HG03159 (cell line): ENCODE data around the gene CX3CR1.
"Not testable (repeated sequence)": the region's sequence is repeated elsewhere in the genome, so short reads cannot be mapped to it uniquely, and the experiment has no call there.

Source experiments
- ATAC-seq: cut with Tn5 transposase; IDR thresholded peaks from one replicate; pipeline ENCODE4 v1.9.1; 2021; ENCODE audit warnings: mild to moderate bottlenecking, moderate library complexity; ENCODE audit not compliant: unreplicated experiment

The CX3CR1 gene

GRCh38 chr3:39268549-39268900 is 11.3 kb downstream of the CX3CR1 start:
- no peak for ATAC-seq

GRCh38 chr3:39267631-39268548 is 11.9 kb downstream of the CX3CR1 start:
- ATAC-seq, result no peak

- no peak for ATAC-seq
Measured at GRCh38 chr3:39264053-39264452, 15.8 kb downstream of the CX3CR1 start.

GRCh38 chr3:39263576-39263975 is 16.3 kb downstream of the CX3CR1 start:
- no peak for ATAC-seq

- no peak for ATAC-seq
Measured at GRCh38 chr3:39262846-39263245, 17.0 kb downstream of the CX3CR1 start.

- no peak for ATAC-seq
Measured at GRCh38 chr3:39261726-39262125, 18.1 kb downstream of the CX3CR1 start.

- peak; percentile 83 for ATAC-seq
Measured at GRCh38 chr3:39260957-39261356, 18.9 kb downstream of the CX3CR1 start.

GRCh38 chr3:39260318-39260717 is 19.5 kb downstream of the CX3CR1 start:
- no peak for ATAC-seq

GRCh38 chr3:39255503-39256325 is 24.1 kb downstream of the CX3CR1 start:
- ATAC-seq, result peak; percentile 98

- ATAC-seq, result no peak
Measured at GRCh38 chr3:39254806-39255449, 24.9 kb downstream of the CX3CR1 start.

GRCh38 chr3:39251576-39251975 is 28.3 kb downstream of the CX3CR1 start:
- no peak for ATAC-seq

GRCh38 chr3:39250116-39250747 is 29.6 kb downstream of the CX3CR1 start:
- ATAC-seq, result no peak

GRCh38 chr3:39249453-39250115 is 30.3 kb downstream of the CX3CR1 start:
- ATAC-seq, result peak; percentile 70

GRCh38 chr3:39241561-39241960 is 38.3 kb downstream of the CX3CR1 start:
- no peak for ATAC-seq

- ATAC-seq, result no peak
Measured at GRCh38 chr3:39237027-39237426, 42.8 kb downstream of the CX3CR1 start.

GRCh38 chr3:39234651-39235050 is 45.2 kb downstream of the CX3CR1 start:
- no peak for ATAC-seq

- no peak for ATAC-seq
Measured at GRCh38 chr3:39232859-39233258, 47.0 kb downstream of the CX3CR1 start.

GRCh38 chr3:39230453-39230852 is 49.4 kb downstream of the CX3CR1 start:
- no peak for ATAC-seq

- no peak for ATAC-seq
Measured at GRCh38 chr3:39228496-39228895, 51.3 kb downstream of the CX3CR1 start.

GRCh38 chr3:39227596-39227995 is 52.2 kb downstream of the CX3CR1 start:
- ATAC-seq, result not testable (repeated sequence)
